AG09319 (cell line): ENCODE results near the gene KLHL42.

ENCODE experiments used
- DNase-seq: peaks from one replicate; pipeline ENCODE4 v3.0.0-alpha.2; 2010; ENCODE audit warnings: low read depth; ENCODE audit errors: extremely low read depth
- CTCF ChIP-seq: IDR thresholded peaks from 2 replicates; pipeline ENCODE4 v1.5.1; 2011; ENCODE audit warnings: low read depth, mild to moderate bottlenecking, inconsistent platforms, low read length, moderate library complexity

The KLHL42 gene

GRCh38 chr12:27747111-27747820, 32.8 kb upstream of the KLHL42 start:
- TF ChIP-seq CTCF, result no peak
- no peak for DNase-seq

- TF ChIP-seq CTCF, result no peak
- no peak for DNase-seq
Measured at GRCh38 chr12:27751386-27752047, 28.5 kb upstream of the KLHL42 start.

GRCh38 chr12:27754795-27755194, 25.2 kb upstream of the KLHL42 start:
- TF ChIP-seq CTCF, result no peak
- DNase-seq, result no peak

GRCh38 chr12:27756670-27757195, 23.3 kb upstream of the KLHL42 start:
- TF ChIP-seq CTCF, result no peak
- no peak for DNase-seq

- DNase-seq, result no peak
- no peak for TF ChIP-seq CTCF
Measured at GRCh38 chr12:27762757-27763156, 17.3 kb upstream of the KLHL42 start.

GRCh38 chr12:27766587-27766986, 13.4 kb upstream of the KLHL42 start:
- TF ChIP-seq CTCF, result no peak
- DNase-seq, result no peak

- TF ChIP-seq CTCF, result no peak
Measured at GRCh38 chr12:27769142-27769673, 10.8 kb upstream of the KLHL42 start.

More at GRCh38 chr12:27769142-27769673, 10.8 kb upstream of the KLHL42 start:
- no peak for DNase-seq
